Spleen (tissue), 7 donors: ENCODE results near the gene PRX.

Source experiments
- CTCF ChIP-seq, 11 experiments: fragments of 200-600 bp in 7 of 11; fragments of 450-650 bp in 4 of 11; sonication (generic) in 4 of 11; IDR thresholded peaks in 8 of 11; conservative IDR thresholded peaks in 3 of 11; 1 replicate in 7 of 11; 2 replicates in 4 of 11; pipeline versions ENCODE4 v1.4.0 to v1.8.0; 2016 to 2021; ENCODE audit warnings: antibody characterized with exemption in 11 of 11, inconsistent platforms in 4 of 11, mild to moderate bottlenecking in 1 of 11
- POLR2A ChIP-seq, 3 donors: fragments of 450-650 bp; IDR thresholded peaks; one replicate each; pipeline ENCODE4 v1.5.1; 2017; ENCODE audit warnings: antibody characterized with exemption in 3 of 3, mild to moderate bottlenecking in 1 of 3
- POLR2AphosphoS5 ChIP-seq, 3 donors: sonication (generic); formaldehyde crosslinking; IDR thresholded peaks; one replicate each; pipeline ENCODE4 v1.5.1; 2017; ENCODE audit warnings: antibody characterized with exemption in 3 of 3
- donor health status: DM: no; HTN: no; CAD: no; lungs with moderate emphysema.
- donor health status: DM: no; HTN: no; CAD: no.
- donor health status: DM: no; HTN: no; CAD: no.

- TF ChIP-seq CTCF (IDR thresholded peaks at IDR 0.05 in 8 of 11, conservative IDR thresholded peaks at IDR 0.05 in 3 of 11): no peak
- TF ChIP-seq POLR2A (IDR thresholded peaks at IDR 0.05): no peak
- TF ChIP-seq POLR2AphosphoS5 (IDR thresholded peaks at IDR 0.05): no peak
Measured at GRCh38 chr19:40417643-40417981, 4.4 kb upstream of the PRX start.
